ENCODE data around the gene FOXP3. TPM values are rescaled to one million over a fixed set of nuclear protein-coding genes. Genes with fewer than 3 reads are reported as not detected.
A peak's percentile ranks its signal among the peaks of the same experiment; 100 is the strongest.

FOXP3 gene, protein sequence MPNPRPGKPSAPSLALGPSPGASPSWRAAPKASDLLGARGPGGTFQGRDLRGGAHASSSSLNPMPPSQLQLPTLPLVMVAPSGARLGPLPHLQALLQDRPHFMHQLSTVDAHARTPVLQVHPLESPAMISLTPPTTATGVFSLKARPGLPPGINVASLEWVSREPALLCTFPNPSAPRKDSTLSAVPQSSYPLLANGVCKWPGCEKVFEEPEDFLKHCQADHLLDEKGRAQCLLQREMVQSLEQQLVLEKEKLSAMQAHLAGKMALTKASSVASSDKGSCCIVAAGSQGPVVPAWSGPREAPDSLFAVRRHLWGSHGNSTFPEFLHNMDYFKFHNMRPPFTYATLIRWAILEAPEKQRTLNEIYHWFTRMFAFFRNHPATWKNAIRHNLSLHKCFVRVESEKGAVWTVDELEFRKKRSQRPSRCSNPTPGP
- under 1 TPM in 1 of 4 donors, not detected in 3; 0.22 TPM for total RNA-seq

DNA sequence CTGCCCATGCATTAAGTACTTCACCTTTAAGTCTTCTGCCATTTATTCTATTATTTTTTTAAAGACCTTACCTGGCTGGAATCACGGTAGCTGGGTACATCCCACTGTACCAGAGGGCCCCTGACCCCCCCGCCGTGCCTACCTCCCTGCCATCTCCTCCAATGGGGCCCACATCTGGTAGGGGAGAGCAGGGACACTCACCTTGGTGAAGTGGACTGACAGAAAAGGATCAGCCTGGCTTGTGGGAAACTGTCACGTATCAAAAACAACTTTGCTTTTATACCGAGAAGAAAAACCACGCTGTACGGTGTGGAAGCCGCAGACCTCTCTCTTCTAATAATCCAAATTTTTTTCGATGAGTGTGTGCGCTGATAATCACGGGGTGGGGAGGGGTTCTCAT is at the start of gene FOXP3:
Gene FOXP3, minus strand, starts transcription at position 251 of the 400 bp plus-strand sequence. CDS start 6,205 bp downstream, outside the sequence.
- no peak for ATAC-seq
- H3K36me3 ChIP-seq, result no peaks in the 10 kb centered on the region
- H3K4me1 ChIP-seq, result no peaks in the 10 kb centered on the region
- TF ChIP-seq EP300 (IDR thresholded peaks at IDR 0.05) (no peak), POLR2A (IDR thresholded peaks at IDR 0.05) (no peak), POLR2AphosphoS5 (IDR thresholded peaks at IDR 0.05) (no peak)
- TF ChIP-seq, protein P1, sequence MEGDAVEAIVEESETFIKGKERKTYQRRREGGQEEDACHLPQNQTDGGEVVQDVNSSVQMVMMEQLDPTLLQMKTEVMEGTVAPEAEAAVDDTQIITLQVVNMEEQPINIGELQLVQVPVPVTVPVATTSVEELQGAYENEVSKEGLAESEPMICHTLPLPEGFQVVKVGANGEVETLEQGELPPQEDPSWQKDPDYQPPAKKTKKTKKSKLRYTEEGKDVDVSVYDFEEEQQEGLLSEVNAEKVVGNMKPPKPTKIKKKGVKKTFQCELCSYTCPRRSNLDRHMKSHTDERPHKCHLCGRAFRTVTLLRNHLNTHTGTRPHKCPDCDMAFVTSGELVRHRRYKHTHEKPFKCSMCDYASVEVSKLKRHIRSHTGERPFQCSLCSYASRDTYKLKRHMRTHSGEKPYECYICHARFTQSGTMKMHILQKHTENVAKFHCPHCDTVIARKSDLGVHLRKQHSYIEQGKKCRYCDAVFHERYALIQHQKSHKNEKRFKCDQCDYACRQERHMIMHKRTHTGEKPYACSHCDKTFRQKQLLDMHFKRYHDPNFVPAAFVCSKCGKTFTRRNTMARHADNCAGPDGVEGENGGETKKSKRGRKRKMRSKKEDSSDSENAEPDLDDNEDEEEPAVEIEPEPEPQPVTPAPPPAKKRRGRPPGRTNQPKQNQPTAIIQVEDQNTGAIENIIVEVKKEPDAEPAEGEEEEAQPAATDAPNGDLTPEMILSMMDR (IDR thresholded peaks at IDR 0.05), result no peak
- no peak within 1 kb of the TSS for H3K4me3 ChIP-seq
- H3K27ac ChIP-seq, result no peak within 1 kb of the TSS
- 76 to 82% methylated on average over 2 to 8 of the region's 11 CpGs for WGBS, 2 donors (ENCODE audit: low coverage in 1 of 2)
- no peaks in the 10 kb centered on the region for H3K27me3 ChIP-seq
- no peaks in the 10 kb centered on the region for H3K9me3 ChIP-seq

DNA sequence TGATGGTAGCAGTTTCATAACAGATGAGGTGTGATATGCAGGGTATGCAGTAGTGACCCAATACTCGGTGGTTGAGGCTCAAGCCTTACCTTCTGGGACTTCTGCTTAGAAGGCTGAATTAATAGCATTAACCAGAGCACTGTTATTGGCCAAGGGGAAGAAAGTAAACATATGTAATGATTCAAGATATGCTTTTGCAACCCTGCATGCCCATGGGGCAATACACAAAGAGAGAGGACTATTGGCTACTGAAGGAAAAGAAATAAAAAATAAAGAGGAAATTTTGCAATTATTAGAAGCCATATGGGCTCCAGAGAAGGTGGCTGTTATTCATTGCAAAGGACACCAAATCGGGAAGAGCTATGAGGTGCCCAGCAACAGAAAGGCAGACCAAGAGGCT is 47.7 kb upstream of the FOXP3 start:
- H3K4me1 ChIP-seq, result peaks cover 0 to 10% (median 6%) of the 10 kb centered on the region in 3 donors
- no peak overlapping the region for H3K27ac ChIP-seq
- H3K27me3 ChIP-seq, result no peaks in the 10 kb centered on the region
- ATAC-seq, result no peak
- no peaks in the 10 kb centered on the region for H3K9me3 ChIP-seq
- H3K4me3 ChIP-seq, result no peak overlapping the region
- TF ChIP-seq POLR2A (IDR thresholded peaks at IDR 0.05) (no peak), POLR2AphosphoS5 (IDR thresholded peaks at IDR 0.05) (no peak), EP300 (IDR thresholded peaks at IDR 0.05) (no peak)
- TF ChIP-seq, protein P1 (IDR thresholded peaks at IDR 0.05), result no peak
- H3K36me3 ChIP-seq, result no peaks in the 10 kb centered on the region
- 76 to 100% methylated on average over 1 to 2 of the region's 2 CpGs for WGBS, 2 donors (ENCODE audit: low coverage in 1 of 2)

DNA sequence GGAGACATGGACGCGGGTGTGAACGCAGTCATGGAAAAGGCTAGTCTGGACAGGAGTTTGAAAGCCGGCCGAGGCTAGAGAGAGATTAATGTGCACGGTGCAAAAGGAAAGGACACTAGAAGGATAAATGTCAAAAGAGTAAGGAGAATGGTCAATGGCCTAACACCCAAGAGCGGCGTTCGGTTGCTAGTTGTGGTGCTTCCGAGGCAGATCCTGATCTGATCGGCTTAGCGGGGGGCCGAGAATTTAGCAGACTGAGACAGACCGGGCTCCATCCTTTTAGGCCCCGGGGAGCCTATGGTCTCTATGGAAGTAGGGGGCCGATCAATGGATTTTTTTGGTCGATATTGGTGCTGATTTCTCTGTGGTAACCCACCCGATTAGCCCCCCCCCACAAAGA is 45.9 kb upstream of the FOXP3 start:
- ATAC-seq, result no peak
- no peak for TF ChIP-seq POLR2AphosphoS5 (IDR thresholded peaks at IDR 0.05)
- TF ChIP-seq, protein P1 (IDR thresholded peaks at IDR 0.05), result no peak
- TF ChIP-seq EP300 (IDR thresholded peaks at IDR 0.05), result no peak
- TF ChIP-seq POLR2A (IDR thresholded peaks at IDR 0.05), result no peak
- peak overlapping the region in 2 of 4 donors; percentile 67 to 76 for H3K27ac ChIP-seq
- WGBS, 2 donors (ENCODE audit: low coverage in 1 of 2), result 55 to 68% methylated on average over 2 to 18 of the region's 18 CpGs
- no peaks in the 10 kb centered on the region for H3K27me3 ChIP-seq
- H3K4me1 ChIP-seq, result peaks cover 0 to 10% (median 6%) of the 10 kb centered on the region in 3 donors
- no peaks in the 10 kb centered on the region for H3K9me3 ChIP-seq
- H3K4me3 ChIP-seq, result no peak overlapping the region
- no peaks in the 10 kb centered on the region for H3K36me3 ChIP-seq

DNA sequence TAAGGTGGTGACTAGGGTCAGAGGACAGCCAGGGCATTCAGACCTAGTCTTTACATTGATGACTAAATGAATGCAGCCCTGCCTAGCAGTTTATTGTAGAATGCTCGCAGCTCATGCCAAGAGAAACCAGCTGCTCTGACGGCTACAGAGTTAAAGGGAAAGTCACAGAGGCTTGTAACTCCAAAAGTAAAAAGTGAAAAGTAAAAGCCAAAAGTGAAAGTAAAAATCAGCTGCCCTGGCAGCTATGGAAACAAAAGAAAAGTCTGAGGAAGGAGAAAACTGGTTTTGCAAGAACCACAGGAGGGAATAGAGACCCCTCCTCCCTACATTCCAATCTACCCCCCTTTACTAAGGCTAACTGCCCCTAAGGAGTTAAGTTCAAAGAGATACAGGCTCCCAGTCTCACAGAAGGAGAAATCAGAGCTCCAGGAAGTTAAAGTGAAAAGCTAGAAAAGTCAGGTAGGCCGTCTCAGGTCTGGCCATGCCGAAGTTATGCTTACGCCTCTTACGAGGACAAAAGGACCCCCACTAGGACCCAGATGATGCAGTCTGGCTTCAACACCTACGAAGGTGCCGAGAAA is 45.0 kb upstream of the FOXP3 start:
- 20% methylated on average over 8 of the region's 8 CpGs; no CpG with 5 or more reads in 1 of the 2 donors for WGBS, 2 donors (ENCODE audit: low coverage in 1 of 2)
- peak overlapping the region; percentile 60 to 76 (median 65) for H3K27ac ChIP-seq
- H3K4me3 ChIP-seq, result peak overlapping the region; percentile 34 to 40
- H3K27me3 ChIP-seq, result no peaks in the 10 kb centered on the region
- TF ChIP-seq EP300 (IDR thresholded peaks at IDR 0.05) (no peak), POLR2A (IDR thresholded peaks at IDR 0.05) (no peak), POLR2AphosphoS5 (IDR thresholded peaks at IDR 0.05) (no peak)
- TF ChIP-seq, protein P1 (IDR thresholded peaks at IDR 0.05), result no peak
- H3K9me3 ChIP-seq, result no peaks in the 10 kb centered on the region
- H3K36me3 ChIP-seq, result no peaks in the 10 kb centered on the region
- H3K4me1 ChIP-seq, result peaks cover 0 to 10% (median 6%) of the 10 kb centered on the region in 3 donors
- no peak for ATAC-seq
